GM18520 (cell line): Measurements from ENCODE around the gene TEP1.
"Not testable (repeated sequence)": the region's sequence is repeated elsewhere in the genome, so short reads cannot be mapped to it uniquely, and the experiment has no call there.

Source experiments
- ATAC-seq: cut with Tn5 transposase; IDR thresholded peaks from one replicate; pipeline ENCODE4 v1.9.1; 2021; ENCODE audit not compliant: unreplicated experiment

TEP1 gene

GRCh38 chr14:20391505-20391904, 21.8 kb downstream of the TEP1 start:
- ATAC-seq = no peak

- no peak for ATAC-seq
These were observed 25.1 kb downstream of the TEP1 start for GRCh38 chr14:20388159-20388558.

- no peak for ATAC-seq
These were observed 25.7 kb downstream of the TEP1 start for GRCh38 chr14:20387576-20387975.

- ATAC-seq = no peak
These were observed 26.9 kb downstream of the TEP1 start for GRCh38 chr14:20386276-20386855.

GRCh38 chr14:20384886-20385285, 28.4 kb downstream of the TEP1 start:
- no peak for ATAC-seq

- no peak for ATAC-seq
These were observed 29.0 kb downstream of the TEP1 start for GRCh38 chr14:20384321-20384720.

GRCh38 chr14:20383636-20384035, 29.7 kb downstream of the TEP1 start:
- ATAC-seq = no peak

- ATAC-seq = no peak
These were observed 30.3 kb downstream of the TEP1 start for GRCh38 chr14:20383032-20383431.

- ATAC-seq = no peak
These were observed 30.8 kb downstream of the TEP1 start for GRCh38 chr14:20382526-20382925.

- ATAC-seq = no peak
These were observed 32.0 kb downstream of the TEP1 start for GRCh38 chr14:20381341-20381740.

- no peak for ATAC-seq
These were observed 32.6 kb downstream of the TEP1 start for GRCh38 chr14:20380681-20381080.

GRCh38 chr14:20379743-20380142, 33.6 kb downstream of the TEP1 start:
- no peak for ATAC-seq

GRCh38 chr14:20377171-20377570, 36.1 kb downstream of the TEP1 start:
- ATAC-seq = no peak

GRCh38 chr14:20376071-20376588, 37.2 kb downstream of the TEP1 start:
- no peak for ATAC-seq

GRCh38 chr14:20375471-20375870, 37.8 kb downstream of the TEP1 start:
- ATAC-seq = no peak

- no peak for ATAC-seq
These were observed 40.5 kb downstream of the TEP1 start for GRCh38 chr14:20372796-20373195.

GRCh38 chr14:20365928-20366327, 47.4 kb downstream of the TEP1 start:
- ATAC-seq = no peak

GRCh38 chr14:20358474-20358873, 54.8 kb downstream of the TEP1 start:
- ATAC-seq = not testable (repeated sequence)

- no peak for ATAC-seq
These were observed 56.9 kb downstream of the TEP1 start for GRCh38 chr14:20356422-20356821.

- no peak for ATAC-seq
These were observed 62.4 kb downstream of the TEP1 start for GRCh38 chr14:20350860-20351259.

GRCh38 chr14:20350282-20350681, 63.0 kb downstream of the TEP1 start:
- ATAC-seq = no peak

- no peak for ATAC-seq
These were observed 65.6 kb downstream of the TEP1 start for GRCh38 chr14:20347747-20348146.

- no peak for ATAC-seq
These were observed 66.6 kb downstream of the TEP1 start for GRCh38 chr14:20346713-20347112.
